Stomach (tissue), 4 donors: ENCODE data around the gene PPBP.

Experiments used
- CTCF ChIP-seq, 7 experiments: fragments of 450-650 bp in 4 of 7; fragments of 200-600 bp in 3 of 7; sonication (generic) in 3 of 7; IDR thresholded peaks; one replicate each; pipeline ENCODE4 v1.5.1; 2016 to 2019; ENCODE audit warnings: antibody characterized with exemption in 7 of 7, control low read depth in 2 of 7, mild to moderate bottlenecking in 1 of 7
- EP300 ChIP-seq: sonication (generic); formaldehyde crosslinking; IDR thresholded peaks from one replicate; pipeline ENCODE4 v1.6.1; 2017; ENCODE audit warnings: antibody characterized with exemption
- POLR2A ChIP-seq, 4 donors: fragments of 450-650 bp; IDR thresholded peaks; one replicate each; pipeline ENCODE4 v1.6.1; 2016; ENCODE audit warnings: antibody characterized with exemption in 4 of 4, control low read depth in 2 of 4, mild to moderate bottlenecking in 1 of 4, moderate library complexity in 1 of 4
- POLR2AphosphoS5 ChIP-seq, 3 donors: sonication (generic); formaldehyde crosslinking; IDR thresholded peaks; one replicate each; pipeline ENCODE4 v1.6.1; 2016; ENCODE audit warnings: antibody characterized with exemption in 3 of 3

- TF ChIP-seq CTCF (IDR thresholded peaks at IDR 0.05) = no peak
- TF ChIP-seq EP300 = no peak
- no peak for TF ChIP-seq POLR2AphosphoS5 (IDR thresholded peaks at IDR 0.05)
- no peak for TF ChIP-seq POLR2A (IDR thresholded peaks at IDR 0.05)
Measured at GRCh38 chr4:73989031-73989430, 1.0 kb upstream of the PPBP start.
